Lung (tissue), 12 donors: ENCODE data around the gene AUTS2. TPM values are rescaled to one million over a fixed set of nuclear protein-coding genes. Genes with fewer than 3 reads are reported as not detected.
A peak's percentile ranks its signal among the peaks of the same experiment; 100 is the strongest.

Source experiments
- ATAC-seq: fragments of 200-7000 bp; cut with Tn5 transposase; one replicate; pipeline ENCODE4 v1.9.1; 2020; ENCODE audit warnings: moderate number of reproducible peaks; ENCODE audit not compliant: insufficient read depth, low FRiP score
- DNase-seq, 3 donors: peaks; one replicate each; pipeline ENCODE4 v3.0.0-alpha.2; 2013 to 2017
- H3K27ac ChIP-seq, 2 donors: one replicate each; pipeline ENCODE4 v1.5.1; 2013; ENCODE audit warnings: mild to moderate bottlenecking in 2 of 2, moderate library complexity in 2 of 2, control low read depth in 1 of 2, inconsistent platforms in 1 of 2, low read depth in 1 of 2, low read length in 1 of 2
- H3K27me3 ChIP-seq, 3 donors: one replicate each; pipeline ENCODE4 v1.5.1; 2013; ENCODE audit warnings: low read length in 2 of 3; ENCODE audit not compliant: control insufficient read depth in 3 of 3, insufficient read depth in 3 of 3
- H3K36me3 ChIP-seq, 4 donors: one replicate each; pipeline ENCODE4 v1.5.1; 2013; ENCODE audit warnings: low read length in 4 of 4, mild to moderate bottlenecking in 1 of 4, moderate library complexity in 1 of 4; ENCODE audit not compliant: control insufficient read depth in 4 of 4, insufficient read depth in 4 of 4
- H3K4me1 ChIP-seq, 5 donors: one replicate each; pipeline ENCODE4 v1.5.1; 2013; ENCODE audit warnings: low read length in 5 of 5, mild to moderate bottlenecking in 2 of 5, moderate library complexity in 1 of 5; ENCODE audit not compliant: control insufficient read depth in 5 of 5, insufficient read depth in 5 of 5
- H3K4me3 ChIP-seq: one replicate; pipeline ENCODE4 v1.5.1; 2013; ENCODE audit warnings: mild to moderate bottlenecking, control low read depth, moderate library complexity
- H3K9ac ChIP-seq, 2 donors: one replicate each; pipeline ENCODE4 v1.5.1; 2013; ENCODE audit warnings: low read length in 2 of 2, control low read depth in 1 of 2; ENCODE audit not compliant: insufficient read depth in 1 of 2
- H3K9me3 ChIP-seq, 4 donors: one replicate each; pipeline ENCODE4 v1.5.1; 2013; ENCODE audit warnings: low read length in 3 of 4, mild to moderate bottlenecking in 1 of 4, moderate library complexity in 1 of 4; ENCODE audit not compliant: control insufficient read depth in 4 of 4, insufficient read depth in 3 of 4
- WGBS, 2 donors: extraction: QIAGEN DNeasy Blood & Tissue Kit; methylation state at CpG; one replicate each; pipeline ENCODE4 v1.1.7; 2013; 5-methylcytosine and 5-hydroxymethylcytosine counted together
- polyA plus RNA-seq, 2 donors: library from polyadenylated mRNA; stranded (reverse); fragments of 200-250 nt; gene quantifications; one replicate each; pipeline ENCODE4 v1.2.1, GENCODE V29; 2013
- total RNA-seq, 2 donors: library from RNA; depleted of rRNA in 1 of 2; stranded (reverse); fragments of >200 nt in 1 of 2; gene quantifications; one replicate each; pipeline ENCODE4 v1.2.1, GENCODE V29; 2014 to 2021
- TF ChIP-seq, protein P1 (sequence below): IDR thresholded peaks from 2 replicates; pipeline ENCODE4 v1.5.1; 2012; ENCODE audit warnings: mild to moderate bottlenecking; ENCODE audit errors: control extremely low read depth, extremely low read depth
- donor health status: control.
- donor health status: control.
- donor health status: Bipolar disorder and iron deficiency.
- donor health status: healthy.
- donor health status: DM: yes; HTN: yes; CAD: no.

AUTS2 gene
- total and polyA plus RNA-seq, 4 donors: 11.8 to 115 (median 40.6) TPM

DNA sequence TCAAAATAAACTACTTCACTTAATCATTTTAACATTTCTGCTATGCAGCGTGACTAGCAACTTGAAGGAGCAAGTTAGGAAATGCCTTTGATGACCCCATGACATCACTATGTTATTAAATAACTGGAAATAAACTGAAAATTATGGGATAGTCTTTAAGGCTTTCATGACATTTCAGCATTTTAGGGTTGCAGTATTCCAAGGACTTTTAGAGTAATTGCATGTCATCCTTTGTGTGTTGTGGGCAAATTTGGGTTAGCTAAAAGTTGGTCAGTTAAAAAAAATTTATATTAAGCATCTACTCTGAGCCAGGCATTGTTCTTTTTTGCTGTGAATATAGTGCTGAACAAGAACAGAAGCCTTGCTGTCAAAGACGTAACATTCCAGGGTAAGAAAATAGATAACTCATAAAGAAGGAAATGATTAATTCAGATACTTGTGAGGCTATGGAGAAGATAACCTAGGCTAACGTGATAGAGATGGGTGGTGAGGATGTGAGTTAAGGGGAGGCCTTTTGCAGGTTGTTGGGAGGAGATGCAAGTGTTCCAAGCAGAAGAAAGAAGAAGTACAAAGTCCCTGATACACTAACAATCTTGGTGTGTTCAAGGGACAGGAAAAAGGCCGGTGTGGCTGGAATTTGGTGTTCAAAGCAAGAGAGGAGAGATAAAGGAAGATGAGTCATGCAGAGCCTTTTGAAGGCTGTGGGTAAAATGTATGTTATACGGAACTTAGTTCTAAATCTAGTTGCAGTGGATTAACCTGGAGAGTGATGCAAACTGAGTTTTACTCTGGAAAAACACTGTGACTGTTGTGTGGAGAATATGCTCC, 610.2 kb downstream of the AUTS2 start:
- DNase-seq: peak in 1 of 3 donors; percentile 9
- H3K9me3 ChIP-seq: no peaks in the 10 kb centered on the region

DNA sequence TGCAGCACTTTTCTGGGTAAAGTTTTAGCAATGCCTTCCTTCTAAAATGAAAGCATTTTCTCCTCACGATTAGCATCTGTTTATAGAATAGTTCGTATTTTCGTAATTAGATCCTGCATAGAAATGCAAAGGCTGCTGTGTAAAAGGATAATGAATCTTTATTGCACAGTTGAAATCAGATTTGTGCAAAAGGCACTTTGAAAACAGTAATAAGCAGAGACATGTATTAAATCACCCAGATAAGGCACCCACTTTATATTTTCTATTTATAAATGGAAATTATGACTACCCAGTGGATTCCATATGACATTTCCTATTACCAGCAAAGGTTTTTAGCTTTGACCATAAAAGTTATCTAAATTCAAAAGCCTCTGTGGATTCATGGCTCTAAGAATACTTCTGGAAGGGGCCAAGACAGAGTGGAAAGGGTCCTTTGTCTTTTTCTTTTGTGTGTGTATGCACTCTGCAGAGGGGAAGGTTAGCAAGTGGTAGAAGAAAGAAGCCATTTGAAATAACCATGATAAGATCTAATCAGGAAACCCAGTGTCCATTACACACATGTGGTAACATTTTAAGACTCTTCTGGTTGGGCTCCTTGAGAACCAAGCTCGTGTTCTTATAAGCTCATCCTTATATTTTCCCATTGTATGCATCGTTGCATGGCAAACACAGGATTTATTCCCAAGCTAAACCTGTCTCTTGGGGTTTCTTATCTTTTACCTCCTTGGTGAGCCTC, 612.1 kb downstream of the AUTS2 start:
- Histone ChIP-seq H3K36me3 (no peaks in the 10 kb centered on the region), H3K4me3 (no peak overlapping the region), H3K9me3 (no peaks in the 10 kb centered on the region), H3K4me1 (peaks cover 0 to 4% (median 0%) of the 10 kb centered on the region in 5 donors), H3K27ac (no peak overlapping the region), H3K9ac (peak overlapping the region in 1 of 2 donors; percentile 20), H3K27me3 (no peaks in the 10 kb centered on the region)
- WGBS, 2 donors: 82 to 87% methylated on average over 5 of the region's 5 CpGs
- no peak for ATAC-seq
- DNase-seq: peak in 2 of 3 donors; percentile 19 to 29
- TF ChIP-seq, protein P1, sequence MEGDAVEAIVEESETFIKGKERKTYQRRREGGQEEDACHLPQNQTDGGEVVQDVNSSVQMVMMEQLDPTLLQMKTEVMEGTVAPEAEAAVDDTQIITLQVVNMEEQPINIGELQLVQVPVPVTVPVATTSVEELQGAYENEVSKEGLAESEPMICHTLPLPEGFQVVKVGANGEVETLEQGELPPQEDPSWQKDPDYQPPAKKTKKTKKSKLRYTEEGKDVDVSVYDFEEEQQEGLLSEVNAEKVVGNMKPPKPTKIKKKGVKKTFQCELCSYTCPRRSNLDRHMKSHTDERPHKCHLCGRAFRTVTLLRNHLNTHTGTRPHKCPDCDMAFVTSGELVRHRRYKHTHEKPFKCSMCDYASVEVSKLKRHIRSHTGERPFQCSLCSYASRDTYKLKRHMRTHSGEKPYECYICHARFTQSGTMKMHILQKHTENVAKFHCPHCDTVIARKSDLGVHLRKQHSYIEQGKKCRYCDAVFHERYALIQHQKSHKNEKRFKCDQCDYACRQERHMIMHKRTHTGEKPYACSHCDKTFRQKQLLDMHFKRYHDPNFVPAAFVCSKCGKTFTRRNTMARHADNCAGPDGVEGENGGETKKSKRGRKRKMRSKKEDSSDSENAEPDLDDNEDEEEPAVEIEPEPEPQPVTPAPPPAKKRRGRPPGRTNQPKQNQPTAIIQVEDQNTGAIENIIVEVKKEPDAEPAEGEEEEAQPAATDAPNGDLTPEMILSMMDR: no peak

More for the DNA sequence above, 610.2 kb downstream of the AUTS2 start:
- Histone ChIP-seq H3K4me3 (no peak overlapping the region), H3K9ac (no peak overlapping the region), H3K4me1 (peaks cover 0 to 4% (median 0%) of the 10 kb centered on the region in 5 donors), H3K27me3 (no peaks in the 10 kb centered on the region), H3K27ac (no peak overlapping the region), H3K36me3 (no peaks in the 10 kb centered on the region)
- 67 to 72% methylated on average over 5 of the region's 5 CpGs for WGBS, 2 donors
- TF ChIP-seq, protein P1: no peak
- no peak for ATAC-seq

DNA sequence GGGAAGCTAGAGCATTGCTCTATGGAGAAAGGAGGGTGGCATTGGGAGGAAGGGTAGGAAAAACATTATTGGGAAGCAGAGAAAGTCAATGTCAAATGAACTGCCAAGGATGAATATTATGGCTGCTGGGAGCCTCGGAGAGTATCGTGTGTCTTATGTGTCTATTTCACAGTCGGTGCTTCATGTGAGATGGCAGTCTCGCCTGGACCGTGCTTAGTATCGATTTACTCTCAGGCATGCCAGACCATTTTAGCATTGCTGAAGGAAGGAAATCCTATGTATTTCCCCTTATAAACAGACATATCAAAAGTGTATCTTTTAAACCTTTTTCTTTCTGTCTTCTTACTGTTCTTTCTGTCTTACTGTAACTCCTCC, 612.6 kb downstream of the AUTS2 start:
- Histone ChIP-seq H3K36me3 (no peaks in the 10 kb centered on the region), H3K27me3 (no peaks in the 10 kb centered on the region), H3K27ac (no peak overlapping the region), H3K4me1 (peaks cover 0 to 4% (median 0%) of the 10 kb centered on the region in 5 donors), H3K9ac (no peak overlapping the region), H3K4me3 (no peak overlapping the region), H3K9me3 (no peaks in the 10 kb centered on the region)
- ATAC-seq (no peak), DNase-seq (no peak)
- TF ChIP-seq, protein P1: no peak
- WGBS, 2 donors: 92 to 93% methylated on average over 6 of the region's 6 CpGs
